Measurements from ENCODE around the gene ATXN7L3.

The ATXN7L3 gene

GRCh38 chr17:44216173-44216572 is 16.5 kb upstream of the ATXN7L3 start:
- Histone ChIP-seq H3K4me1 (no peaks in the 10 kb centered on the region; the same call in 1 of the 2 replicates), H3K4me3 (ENCODE audit: low read depth, low read length) (no peak overlapping the region), H3K36me3 (peaks cover 48% of the 10 kb centered on the region), H3K27me3 (no peaks in the 10 kb centered on the region), H3K9me3 (no peaks in the 10 kb centered on the region)
- TF ChIP-seq CTCF (IDR thresholded peaks at IDR 0.05; ENCODE audit: low read depth, low read length): no peak
- DNase-seq: no peak

- Histone ChIP-seq H3K36me3 (peaks cover 55% of the 10 kb centered on the region), H3K4me1 (peaks cover 6% of the 10 kb centered on the region), H3K27me3 (no peaks in the 10 kb centered on the region), H3K4me3 (ENCODE audit: low read depth, low read length) (no peak overlapping the region), H3K9me3 (no peaks in the 10 kb centered on the region)
- no peak for DNase-seq
- no peak for TF ChIP-seq CTCF (IDR thresholded peaks at IDR 0.05; ENCODE audit: low read depth, low read length)
These were observed 15.2 kb upstream of the ATXN7L3 start for GRCh38 chr17:44214896-44215295.

- Histone ChIP-seq H3K4me1 (peaks cover 6% of the 10 kb centered on the region), H3K36me3 (peaks cover 60% of the 10 kb centered on the region), H3K9me3 (no peaks in the 10 kb centered on the region), H3K4me3 (ENCODE audit: low read depth, low read length) (no peak overlapping the region), H3K27me3 (no peaks in the 10 kb centered on the region)
- no peak for DNase-seq
- TF ChIP-seq CTCF (IDR thresholded peaks at IDR 0.05; ENCODE audit: low read depth, low read length): no peak
These were observed 14.5 kb upstream of the ATXN7L3 start for GRCh38 chr17:44214230-44214494.

GRCh38 chr17:44213403-44214229 is 13.9 kb upstream of the ATXN7L3 start:
- Histone ChIP-seq H3K36me3 (peaks cover 65% of the 10 kb centered on the region), H3K4me1 (peaks cover 6% of the 10 kb centered on the region), H3K27me3 (no peaks in the 10 kb centered on the region), H3K4me3 (ENCODE audit: low read depth, low read length) (no peak overlapping the region), H3K9me3 (no peaks in the 10 kb centered on the region)
- DNase-seq: peak; percentile 35
- no peak for TF ChIP-seq CTCF (IDR thresholded peaks at IDR 0.05; ENCODE audit: low read depth, low read length)

GRCh38 chr17:44212507-44213402 is 13.1 kb upstream of the ATXN7L3 start:
- no peak for DNase-seq
- Histone ChIP-seq H3K4me3 (ENCODE audit: low read depth, low read length) (no peak overlapping the region), H3K4me1 (peaks cover 6% of the 10 kb centered on the region), H3K27me3 (no peaks in the 10 kb centered on the region), H3K36me3 (peaks cover 71% of the 10 kb centered on the region), H3K9me3 (no peaks in the 10 kb centered on the region)
- TF ChIP-seq CTCF (IDR thresholded peaks at IDR 0.05; ENCODE audit: low read depth, low read length): no peak

All from BE2C (cell line).